Right lung (tissue), 5 donors: ENCODE data around the gene GMEB2. TPM values are rescaled to one million over a fixed set of nuclear protein-coding genes. Genes with fewer than 3 reads are reported as not detected.
"Not testable (repeated sequence)": the region's sequence is repeated elsewhere in the genome, so short reads cannot be mapped to it uniquely, and the experiment has no call there.

Experiments
- DNase-seq, 2 donors: peaks; one replicate each; pipeline ENCODE4 v3.0.0-alpha.2; 2013
- polyA plus RNA-seq, 5 donors: library from polyadenylated mRNA; unstranded; fragments of 120-200 nt; gene quantifications; one replicate each; pipeline versions ENCODE4 v1.2.1 to v1.2.3, GENCODE V29; 2013; ENCODE audit warnings: inconsistent platforms in 1 of 5, low replicate concordance in 1 of 5; ENCODE audit not compliant: insufficient read length in 5 of 5, insufficient read depth in 1 of 5

GMEB2 gene
- polyA plus RNA-seq, 5 donors: 7.7 to 13.5 (median 9.9) TPM

DNA sequence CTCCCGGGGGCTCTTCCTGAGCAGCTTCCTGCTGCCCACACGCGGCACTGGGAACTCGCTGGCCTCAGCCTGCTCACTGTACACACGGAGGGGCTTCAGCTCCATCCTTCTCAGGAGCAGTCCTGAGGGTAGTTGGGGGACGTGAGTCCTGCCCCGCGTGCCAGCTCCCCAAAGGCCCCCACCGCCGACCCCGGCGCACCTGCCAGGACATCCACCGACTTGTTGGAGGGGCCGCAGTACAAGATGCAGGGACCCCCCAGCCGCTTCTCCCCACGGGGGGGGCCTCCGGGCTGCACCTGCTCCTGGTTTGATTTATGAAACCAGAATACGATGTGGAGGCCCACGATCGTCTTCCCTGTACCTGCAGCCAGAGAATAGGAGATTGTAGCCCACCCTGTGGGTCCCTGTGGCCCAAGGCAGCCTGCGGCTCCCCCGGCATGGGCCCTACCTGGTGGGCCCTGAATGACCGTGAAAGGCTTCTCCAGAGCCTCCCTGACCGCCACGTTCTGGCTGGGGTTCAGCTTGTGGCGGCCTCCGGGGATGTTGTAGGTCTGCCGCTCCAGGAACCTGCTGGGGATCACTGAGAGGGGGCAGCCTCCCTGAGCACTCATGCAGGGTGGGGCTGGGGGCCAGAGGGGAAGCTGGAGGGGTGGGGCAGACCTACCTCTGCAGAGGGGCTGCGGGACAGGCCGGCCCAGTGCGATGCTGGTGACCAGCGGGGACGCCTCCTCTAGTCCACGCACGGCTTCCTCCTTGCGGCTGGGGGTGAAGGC is 65.1 kb downstream of the GMEB2 start:
- DNase-seq: no peak

DNA sequence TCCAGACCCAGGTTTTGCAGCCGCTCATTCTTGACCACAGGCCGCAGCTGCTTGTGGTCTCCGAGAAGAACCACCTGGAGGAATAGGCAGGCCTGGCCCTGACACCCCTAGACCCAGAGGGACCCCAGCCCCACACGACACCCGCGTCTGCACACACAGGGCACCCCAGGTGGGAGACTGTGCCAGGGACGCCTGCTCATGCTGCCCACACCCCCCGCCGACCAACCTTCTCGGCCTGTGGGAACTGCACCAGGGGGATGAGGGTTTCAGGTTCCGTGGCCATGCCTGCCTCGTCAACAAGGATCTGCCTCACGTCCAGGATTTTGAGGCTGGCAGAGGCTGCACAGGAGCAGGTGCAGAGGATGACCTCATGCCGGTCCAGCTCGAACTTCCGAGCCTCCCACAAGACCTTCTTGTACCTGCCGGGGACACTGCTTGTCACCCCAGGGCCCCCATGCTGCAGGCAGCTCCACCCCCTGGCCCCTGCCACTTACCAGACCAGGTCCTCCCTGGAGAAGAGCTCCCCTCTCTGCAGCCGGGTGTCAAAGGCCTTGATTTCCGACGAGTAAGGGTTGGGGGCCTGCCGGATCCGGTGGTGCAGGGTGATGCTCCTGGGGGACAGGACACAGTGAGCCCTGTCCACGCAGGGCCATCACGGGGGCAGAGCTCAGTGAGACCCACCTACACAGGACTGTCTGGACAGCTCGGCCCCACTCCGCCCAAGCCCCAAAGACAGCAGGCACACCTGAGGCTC is 65.9 kb downstream of the GMEB2 start:
- no peak for DNase-seq

DNA sequence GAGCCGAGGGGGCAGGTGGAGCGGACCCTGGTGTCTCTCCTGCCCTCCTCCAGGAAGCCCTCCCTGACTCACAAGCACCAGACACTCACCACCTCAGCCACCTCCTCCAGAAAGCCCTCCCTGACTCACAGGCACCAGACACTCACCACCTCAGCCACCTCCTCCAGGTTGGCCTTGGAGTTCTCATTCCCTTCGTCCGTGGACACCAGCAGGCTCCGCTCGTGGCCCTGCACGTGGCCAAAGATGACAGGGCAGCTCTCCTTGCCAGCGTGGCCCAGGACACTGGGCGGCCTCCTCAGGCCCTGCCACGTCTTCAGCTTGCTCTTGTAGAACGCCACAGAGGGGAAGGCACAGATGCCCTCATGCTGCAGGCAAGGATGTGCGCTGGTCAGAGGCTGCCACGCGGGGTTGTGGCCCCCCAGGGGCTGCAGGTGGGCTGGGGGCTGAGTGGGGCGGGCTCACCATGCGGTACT is 66.5 kb downstream of the GMEB2 start:
- no peak for DNase-seq

GRCh38 chr20:63559485-63560332 is 67.2 kb downstream of the GMEB2 start:
- not testable (repeated sequence) for DNase-seq

DNA sequence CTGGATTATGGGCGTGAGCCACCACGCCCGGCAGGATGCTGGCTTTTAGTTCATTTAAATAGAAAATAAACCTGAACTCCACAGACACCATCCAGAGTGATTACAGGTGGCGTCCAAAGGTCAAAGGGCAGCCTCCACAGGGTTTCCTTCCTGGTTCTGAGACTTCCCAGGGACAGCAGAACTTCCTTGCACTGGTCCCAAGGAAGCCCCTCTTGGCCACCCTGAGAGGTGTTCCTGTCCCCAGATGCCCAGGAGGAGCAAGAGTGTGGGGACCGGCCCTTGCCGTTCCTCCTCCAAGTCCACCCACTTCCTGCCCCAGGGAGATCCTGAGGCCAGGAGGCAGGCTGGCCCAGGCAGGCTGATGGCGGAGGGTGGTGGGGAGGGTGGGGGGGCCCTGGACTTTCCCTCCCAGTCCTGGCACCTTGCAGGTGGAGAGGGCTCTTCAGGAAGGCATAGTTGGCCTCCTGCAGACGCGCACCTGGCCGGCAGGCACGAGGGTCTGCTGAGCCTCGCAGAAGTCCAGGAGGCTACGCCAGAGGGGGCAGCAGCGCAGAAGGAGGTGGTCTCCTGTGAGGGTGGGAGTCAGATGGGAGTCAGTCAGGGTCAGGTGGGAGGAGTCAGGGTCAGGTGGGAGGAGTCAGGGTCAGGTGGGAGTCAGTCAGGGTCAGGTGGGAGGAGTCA is 68.0 kb downstream of the GMEB2 start:
- no peak for DNase-seq

DNA sequence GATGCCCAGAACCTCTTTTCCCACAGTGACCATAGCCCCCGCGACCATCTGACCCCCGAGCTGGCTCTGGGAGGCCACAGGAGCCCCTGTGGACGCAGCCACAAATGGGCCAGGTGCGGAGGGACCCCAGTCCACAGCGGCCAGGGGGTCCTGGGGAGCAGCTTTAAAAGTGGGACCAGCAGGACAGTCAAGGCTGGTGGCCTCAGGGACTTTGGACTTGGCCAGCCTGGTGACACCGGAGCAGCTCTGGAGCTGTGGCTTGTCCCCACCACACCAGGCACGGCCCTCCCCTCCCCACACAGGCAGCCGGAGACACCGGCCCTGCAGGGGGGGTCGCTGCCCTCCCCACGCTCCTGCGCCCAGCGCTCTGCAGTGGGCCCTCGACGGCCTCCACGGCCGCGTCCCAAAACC is 69.4 kb downstream of the GMEB2 start:
- no peak for DNase-seq

DNA sequence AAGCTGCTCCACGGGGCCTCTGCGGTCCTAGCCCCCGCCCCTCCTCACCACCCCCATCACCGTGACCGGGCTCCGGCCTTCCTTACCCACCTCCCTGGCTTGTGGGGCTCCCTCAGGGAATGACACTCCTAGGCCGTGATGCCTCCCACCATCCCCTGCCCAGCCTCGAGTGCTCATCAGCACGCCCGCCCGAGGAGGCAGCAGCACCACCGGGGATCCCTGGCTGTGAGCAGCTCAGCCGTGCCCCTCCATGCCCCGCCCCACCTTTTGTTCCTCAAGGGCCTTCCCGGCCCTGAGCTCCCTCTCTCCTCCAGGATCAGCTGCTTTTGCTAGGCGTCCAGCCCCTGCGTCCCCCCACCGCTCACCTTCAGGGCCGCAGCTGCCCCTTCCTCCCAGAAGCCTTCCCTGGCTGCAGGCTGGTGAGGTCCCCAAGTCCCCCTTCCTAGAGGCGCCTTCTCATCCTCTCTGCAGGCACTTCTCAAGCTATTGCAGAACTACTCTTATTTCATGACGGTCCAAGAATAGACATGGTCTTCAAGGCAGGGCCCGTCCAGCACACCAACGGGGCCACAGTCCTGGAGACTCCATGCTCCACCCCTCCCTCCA is 69.9 kb downstream of the GMEB2 start:
- no peak for DNase-seq

DNA sequence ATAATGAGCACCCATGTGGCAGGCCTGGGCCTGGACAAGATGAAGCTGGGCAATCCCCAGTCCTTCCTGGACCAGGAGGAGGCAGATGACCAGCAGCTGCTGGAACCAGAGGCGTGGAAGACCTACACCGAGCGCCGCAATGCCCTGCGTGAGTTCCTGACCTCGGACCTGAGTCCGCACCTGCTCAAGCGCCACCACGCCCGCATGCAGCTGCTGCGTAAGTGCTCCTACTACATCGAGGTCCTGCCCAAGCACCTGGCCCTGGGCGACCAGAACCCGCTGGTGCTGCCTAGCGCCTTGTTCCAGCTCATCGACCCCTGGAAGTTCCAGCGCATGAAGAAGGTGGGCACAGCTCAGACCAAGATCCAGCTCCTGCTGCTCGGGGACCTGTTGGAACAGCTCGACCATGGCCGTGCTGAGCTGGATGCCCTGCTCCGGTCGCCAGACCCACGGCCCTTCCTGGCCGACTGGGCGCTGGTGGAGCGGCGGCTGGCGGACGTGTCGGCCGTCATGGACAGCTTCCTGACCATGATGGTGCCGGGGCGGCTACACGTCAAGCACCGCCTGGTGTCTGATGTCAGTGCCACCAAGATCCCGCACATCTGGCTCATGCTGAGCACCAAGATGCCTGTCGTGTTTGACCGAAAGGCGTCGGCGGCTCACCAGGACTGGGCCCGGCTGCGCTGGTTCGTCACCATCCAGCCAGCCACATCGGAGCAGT is 71.1 kb downstream of the GMEB2 start:
- DNase-seq: no peak

GRCh38 chr20:63554361-63555278 is 72.3 kb downstream of the GMEB2 start:
- no peak for DNase-seq

GRCh38 chr20:63553933-63554290 is 73.0 kb downstream of the GMEB2 start, which contains the start of gene FNDC11:
Gene FNDC11, plus strand, starts transcription at chr20:63554159. Its CDS starts 1,505 bp downstream, at chr20:63555664.
- peak; percentile 32 to 48 for DNase-seq

- DNase-seq: peak; percentile 50 to 61
These were observed 73.5 kb downstream of the GMEB2 start for GRCh38 chr20:63553251-63553932.

- DNase-seq: no peak
These were observed 74.2 kb downstream of the GMEB2 start for GRCh38 chr20:63552481-63553249.

- DNase-seq: no peak
These were observed 75.8 kb downstream of the GMEB2 start for GRCh38 chr20:63551068-63551467.

- no peak for DNase-seq
These were observed 77.1 kb downstream of the GMEB2 start for GRCh38 chr20:63549679-63550282.

- DNase-seq: no peak
These were observed 77.9 kb downstream of the GMEB2 start for GRCh38 chr20:63549019-63549418.

- DNase-seq: no peak
These were observed 78.4 kb downstream of the GMEB2 start for GRCh38 chr20:63548542-63548941.
